Mucosa of gallbladder (tissue), 1 donor: ENCODE results near the gene NPAS2. TPM values are rescaled to one million over a fixed set of nuclear protein-coding genes. Genes with fewer than 3 reads are reported as not detected.
A peak's percentile ranks its signal among the peaks of the same experiment; 100 is the strongest.

Source experiments
- DNase-seq: peaks from one replicate; pipeline ENCODE4 v3.0.0-alpha.2; 2020; ENCODE audit warnings: low spot score
- total RNA-seq: library from RNA; stranded (reverse); gene quantifications from one replicate; pipeline ENCODE4 v1.2.1, GENCODE V29; 2021
- donor health status: DM: no; HTN: no; CAD: no.

NPAS2 gene
- total RNA-seq, 1 donor from 2014 or later, result 47.4 TPM

- no peak for DNase-seq
Observed at GRCh38 chr2:100853909-100854810, 34.2 kb downstream of the NPAS2 start.

GRCh38 chr2:100855084-100855483, 35.1 kb downstream of the NPAS2 start:
- DNase-seq, result no peak

DNA sequence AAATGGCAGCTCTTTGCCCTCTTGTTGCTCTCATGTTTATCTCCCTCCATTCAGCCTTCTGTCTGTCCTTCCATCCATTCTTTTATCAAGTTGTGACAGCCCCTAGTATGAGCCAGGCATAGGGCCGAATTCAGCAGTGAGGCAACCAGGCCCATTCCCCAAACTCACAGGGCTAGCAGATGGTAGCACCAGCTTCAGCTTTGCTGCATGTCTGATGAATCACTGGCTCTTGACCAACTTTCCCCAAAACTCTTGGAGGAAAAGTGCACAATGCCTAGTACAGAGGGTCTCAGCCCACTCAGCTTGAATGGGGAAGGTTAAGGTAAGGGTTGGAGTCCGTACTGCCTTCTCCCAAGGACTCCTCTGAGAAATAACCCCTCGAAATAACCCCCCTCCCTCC, 35.7 kb downstream of the NPAS2 start:
- no peak for DNase-seq

GRCh38 chr2:100856732-100857131, 36.8 kb downstream of the NPAS2 start:
- peak; percentile 54 for DNase-seq

DNA sequence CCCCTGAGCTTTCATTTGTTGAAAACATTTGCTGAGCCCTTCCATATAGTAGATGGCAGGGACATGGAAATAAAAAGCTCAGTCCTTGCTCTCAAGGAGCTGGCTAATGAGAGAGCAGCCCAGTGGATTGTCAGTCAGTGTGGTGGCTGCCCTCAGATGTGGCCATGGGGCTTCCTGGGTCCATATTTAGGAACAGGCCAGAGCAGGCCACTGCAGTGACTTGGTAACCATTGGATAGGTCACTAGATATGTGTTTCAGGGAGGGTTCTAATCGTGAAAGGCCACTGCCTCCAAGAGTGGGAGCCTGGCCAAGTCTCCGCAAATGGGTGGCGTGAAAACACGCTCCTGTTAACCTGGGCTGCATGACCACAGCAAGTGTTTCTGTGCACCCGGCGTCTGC, 37.4 kb downstream of the NPAS2 start:
- no peak for DNase-seq

DNA sequence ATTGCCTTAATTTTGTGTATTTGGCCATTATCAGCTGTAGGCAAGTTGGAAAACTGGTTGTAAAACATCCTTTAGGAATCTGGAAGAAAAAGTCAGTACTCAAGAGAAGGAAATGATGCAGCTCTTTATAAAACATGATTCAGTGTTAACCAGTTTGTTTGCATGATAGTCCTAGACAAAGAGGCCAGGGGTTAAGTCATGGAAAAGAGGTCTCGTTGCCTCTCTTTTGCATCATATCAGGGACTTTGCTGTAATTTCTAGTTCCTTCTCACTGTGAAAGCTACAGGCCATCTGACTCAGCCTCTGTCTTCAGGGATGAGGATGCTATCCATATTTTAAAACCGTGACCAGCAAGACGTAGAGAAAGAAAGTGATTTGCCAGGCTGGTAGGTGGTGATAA, 38.0 kb downstream of the NPAS2 start:
- DNase-seq, result no peak

- no peak for DNase-seq
Observed at GRCh38 chr2:100859902-100860301, 40.0 kb downstream of the NPAS2 start.

DNA sequence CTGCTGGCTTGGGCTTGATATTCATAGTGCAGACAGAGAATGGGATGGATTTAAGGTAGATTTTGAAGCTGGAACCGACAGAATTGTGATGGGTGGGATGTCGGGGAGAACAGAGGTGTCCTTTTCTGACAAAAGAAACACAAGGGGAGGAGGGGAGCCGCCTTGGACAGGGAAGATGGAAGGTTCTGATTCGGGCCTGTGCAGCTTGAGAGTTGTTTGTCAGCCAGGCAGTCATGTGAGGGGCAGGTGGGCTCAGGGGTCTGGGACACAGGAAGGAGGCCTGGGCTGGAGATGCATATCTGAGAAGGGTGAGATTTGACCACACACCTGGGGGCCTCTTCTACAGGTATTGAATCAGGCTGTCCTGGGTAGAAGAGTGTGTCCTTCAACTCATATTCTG, 41.4 kb downstream of the NPAS2 start:
- DNase-seq, result no peak

DNA sequence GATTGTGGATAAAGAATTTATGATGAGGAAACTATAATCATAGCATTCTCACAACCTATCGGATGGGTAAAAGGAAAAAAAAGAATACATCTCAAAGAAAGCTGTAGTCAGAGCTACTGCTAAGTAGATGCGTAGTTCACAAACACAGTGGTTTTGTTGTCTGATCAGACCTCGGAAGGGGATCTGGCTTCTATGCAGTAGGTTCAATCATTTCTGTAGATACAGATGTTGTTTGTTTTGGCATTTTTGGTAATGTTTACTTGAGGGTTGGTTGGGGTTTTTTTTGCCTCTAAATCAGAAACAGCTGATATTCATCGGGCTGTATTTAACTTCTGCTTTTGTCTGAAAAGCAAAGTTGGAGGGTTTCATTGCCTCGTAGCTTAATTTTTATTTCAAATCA, 42.1 kb downstream of the NPAS2 start:
- DNase-seq, result no peak

DNA sequence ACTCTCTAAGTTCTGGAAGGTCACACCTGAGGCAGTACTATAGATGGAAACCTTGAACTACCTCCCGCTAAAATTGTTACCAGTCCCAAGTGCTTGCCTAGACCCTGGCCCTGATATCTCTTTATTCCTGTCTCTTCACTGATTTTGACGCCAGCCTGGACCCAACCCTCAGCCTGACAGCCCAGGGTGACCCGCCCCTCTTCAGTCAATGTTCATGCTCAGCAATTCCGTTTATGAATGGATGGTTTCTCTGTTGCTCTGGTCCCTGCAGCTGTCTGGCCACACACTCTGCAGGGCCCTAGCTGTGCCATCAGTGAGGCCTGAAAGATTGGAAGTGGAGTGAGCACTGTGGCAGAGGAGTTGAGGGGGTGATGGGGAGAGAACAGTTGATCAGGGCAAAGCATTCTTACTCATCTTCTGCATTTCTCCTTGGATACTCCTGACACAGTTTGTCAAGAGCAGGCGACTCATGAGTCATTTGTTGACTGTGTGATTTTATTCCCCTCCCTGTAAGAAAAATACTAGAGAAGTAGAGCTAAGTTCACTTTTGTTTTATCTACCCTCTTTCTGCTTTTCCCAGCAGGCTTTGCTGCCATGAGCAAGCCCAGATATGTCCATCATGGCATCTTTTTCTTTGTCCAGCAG, 46.0 kb downstream of the NPAS2 start:
- no peak for DNase-seq

GRCh38 chr2:100868083-100868482, 48.1 kb downstream of the NPAS2 start:
- no peak for DNase-seq

DNA sequence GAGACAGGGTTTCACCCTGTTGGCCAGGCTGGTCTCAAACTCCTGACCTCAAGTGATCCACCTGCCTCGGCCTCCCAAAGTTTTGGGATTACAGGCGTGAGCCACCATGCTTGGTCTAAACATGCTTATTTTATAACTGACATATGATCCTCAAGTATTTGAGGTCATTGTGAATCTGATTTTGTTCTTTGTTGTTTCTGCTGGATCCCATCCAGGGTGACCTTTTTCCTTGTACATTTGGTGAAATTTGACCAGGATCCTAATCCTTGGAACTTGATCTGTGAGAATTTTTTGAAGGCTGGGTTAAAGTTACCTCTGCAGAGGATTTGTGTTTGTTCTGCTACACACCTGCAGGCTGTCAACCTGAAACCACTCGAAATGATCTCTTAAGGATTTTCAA, 49.2 kb downstream of the NPAS2 start:
- DNase-seq, result no peak

GRCh38 chr2:100870652-100871531, 51.0 kb downstream of the NPAS2 start:
- peak; percentile 56 for DNase-seq

DNA sequence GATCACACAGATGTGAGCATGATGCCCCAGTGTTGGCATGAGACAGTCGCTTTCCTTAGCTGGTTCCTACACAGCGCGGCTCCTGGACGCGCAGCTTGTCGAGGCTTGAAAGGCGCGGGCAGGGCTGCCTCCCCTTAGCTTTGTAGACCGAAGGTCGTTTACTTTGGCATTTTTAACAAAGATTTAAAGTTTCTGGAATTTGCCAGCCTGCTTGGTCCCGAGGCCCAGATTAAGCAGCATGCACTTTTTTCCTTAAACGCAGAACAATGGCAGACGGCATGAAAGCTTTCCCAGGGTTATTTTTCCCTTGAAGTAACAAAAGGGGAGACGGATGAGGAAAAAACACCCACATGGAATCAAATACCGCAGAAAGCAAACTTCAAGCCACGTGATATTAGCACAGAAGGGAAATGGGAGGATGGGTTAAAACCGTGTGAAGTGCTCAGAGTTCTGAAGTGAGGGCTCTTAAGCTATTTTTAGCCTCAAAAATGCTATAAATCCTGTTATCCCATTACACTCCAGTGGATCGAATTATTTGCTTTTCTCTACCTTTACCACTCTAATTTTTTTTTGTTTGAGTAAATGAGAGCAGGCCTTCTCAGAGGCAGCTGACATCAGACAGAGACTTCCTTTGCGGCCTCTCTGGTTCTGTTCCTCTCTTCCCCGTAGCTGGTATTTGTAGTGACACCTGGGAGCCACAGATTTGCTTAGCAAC, 55.7 kb downstream of the NPAS2 start:
- DNase-seq, result no peak

- DNase-seq, result no peak
Observed at GRCh38 chr2:100876231-100876860, 56.4 kb downstream of the NPAS2 start.

- no peak for DNase-seq
Observed at GRCh38 chr2:100877555-100877954, 57.6 kb downstream of the NPAS2 start.

DNA sequence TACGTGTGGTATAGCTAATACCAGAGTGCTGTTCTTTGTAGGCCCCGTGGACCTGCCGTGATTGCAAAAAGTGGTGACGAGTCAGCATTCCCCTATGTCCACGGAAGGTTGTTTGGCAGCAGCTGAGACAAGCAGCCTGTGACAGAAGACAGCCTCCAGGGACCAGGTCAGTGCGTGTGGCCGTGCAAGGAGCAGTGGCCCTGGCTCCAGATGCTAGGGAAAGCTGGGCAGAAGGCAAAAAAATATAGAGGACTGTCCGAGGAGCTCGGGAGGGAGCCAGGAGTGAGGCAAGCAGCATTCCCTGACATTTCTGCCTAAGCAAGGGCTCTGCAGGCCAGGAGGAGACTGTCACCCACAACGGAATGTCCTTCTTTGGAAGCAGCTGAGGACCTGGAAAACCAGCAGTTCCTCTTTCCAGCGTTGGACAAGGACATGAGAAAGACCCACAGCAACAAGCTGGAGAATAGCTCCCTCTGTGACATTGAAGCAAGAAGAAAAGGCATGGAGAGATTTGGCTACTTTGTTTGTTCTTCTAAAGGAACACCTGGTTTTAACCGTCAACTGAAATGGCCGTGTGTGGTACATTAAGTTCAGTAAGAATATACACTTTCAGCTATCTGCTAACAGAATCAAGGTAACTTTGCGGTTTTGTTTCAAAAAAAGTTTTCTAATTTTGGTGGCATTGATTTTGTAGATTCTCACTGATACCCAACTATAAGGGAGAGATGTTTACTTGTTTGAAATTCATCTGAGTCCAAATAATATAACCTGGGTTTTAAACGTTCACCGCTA, 58.3 kb downstream of the NPAS2 start:
- DNase-seq, result no peak

DNA sequence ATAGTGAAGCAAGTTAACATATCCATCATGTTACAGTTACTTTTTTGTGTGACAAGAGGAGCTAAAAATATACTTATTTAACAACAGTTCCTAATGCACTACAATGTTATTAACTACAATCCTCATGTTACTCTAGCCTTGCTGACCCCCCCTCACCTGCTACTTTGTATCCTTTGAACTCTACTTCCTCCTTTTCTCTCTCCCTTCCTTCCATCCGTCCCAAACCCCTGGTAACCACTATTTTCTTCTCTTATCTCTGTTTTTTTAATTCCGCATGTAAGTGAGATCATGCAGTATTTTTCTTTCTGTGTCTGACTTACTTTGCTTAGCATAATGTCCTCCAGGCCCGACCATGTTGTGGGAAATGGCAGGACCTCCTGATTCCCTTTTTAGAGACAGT, 59.4 kb downstream of the NPAS2 start:
- DNase-seq, result no peak

- no peak for DNase-seq
Observed at GRCh38 chr2:100880036-100880435, 60.1 kb downstream of the NPAS2 start.

- DNase-seq, result no peak
Observed at GRCh38 chr2:100880730-100881129, 60.8 kb downstream of the NPAS2 start.
